ENCODE measurements around the gene EXOC6.

EXOC6 gene

GRCh38 chr10:92914478-92915325 lies 66.4 kb downstream of the EXOC6 start:
- Histone ChIP-seq H3K4me1 (ENCODE audit: control insufficient read depth, insufficient read depth, low read length, poor library complexity, severe bottlenecking) (no peaks in the 10 kb centered on the region), H3K36me3 (ENCODE audit: control insufficient read depth, insufficient read depth, low read length) (no peaks in the 10 kb centered on the region), H3K9me3 (ENCODE audit: control insufficient read depth, low read length) (no peaks in the 10 kb centered on the region), H3K27ac (ENCODE audit: low read depth, low read length, severe bottlenecking) (no peak overlapping the region), H3K4me3 (ENCODE audit: extremely low read depth, insufficient read depth, low read length, poor library complexity, severe bottlenecking) (no peak overlapping the region)
- 92% methylated on average over 2 of the region's 4 CpGs; no CpG with 5 or more reads in 1 of the 2 experiments for WGBS, 2 experiments (ENCODE audit: insufficient coverage in 2 of 2)

- no peaks in the 10 kb centered on the region for H3K36me3 ChIP-seq (ENCODE audit: control insufficient read depth, insufficient read depth, low read length)
- no peak overlapping the region for H3K27ac ChIP-seq (ENCODE audit: low read depth, low read length, severe bottlenecking)
- H3K9me3 ChIP-seq (ENCODE audit: control insufficient read depth, low read length), result no peaks in the 10 kb centered on the region
- no peak overlapping the region for H3K4me3 ChIP-seq (ENCODE audit: extremely low read depth, insufficient read depth, low read length, poor library complexity, severe bottlenecking)
- 77 to 90% methylated on average over 2 of the region's 3 CpGs for WGBS, 2 experiments (ENCODE audit: insufficient coverage in 2 of 2)
- H3K4me1 ChIP-seq (ENCODE audit: control insufficient read depth, insufficient read depth, low read length, poor library complexity, severe bottlenecking), result no peaks in the 10 kb centered on the region
Observed at GRCh38 chr10:92915892-92916291, 67.6 kb downstream of the EXOC6 start.

- no peak overlapping the region for H3K27ac ChIP-seq (ENCODE audit: low read depth, low read length, severe bottlenecking)
- H3K4me3 ChIP-seq (ENCODE audit: extremely low read depth, insufficient read depth, low read length, poor library complexity, severe bottlenecking), result no peak overlapping the region
- whole genome bisulfite sequencing, 2 experiments (ENCODE audit: insufficient coverage in 2 of 2), result 0 to 43% methylated on average over 1 of the region's 2 CpGs
- H3K4me1 ChIP-seq (ENCODE audit: control insufficient read depth, insufficient read depth, low read length, poor library complexity, severe bottlenecking), result no peaks in the 10 kb centered on the region
- no peaks in the 10 kb centered on the region for H3K36me3 ChIP-seq (ENCODE audit: control insufficient read depth, insufficient read depth, low read length)
- H3K9me3 ChIP-seq (ENCODE audit: control insufficient read depth, low read length), result no peaks in the 10 kb centered on the region
Observed at GRCh38 chr10:92916433-92916832, 68.1 kb downstream of the EXOC6 start.

- Histone ChIP-seq H3K4me3 (ENCODE audit: extremely low read depth, insufficient read depth, low read length, poor library complexity, severe bottlenecking) (no peak overlapping the region), H3K36me3 (ENCODE audit: control insufficient read depth, insufficient read depth, low read length) (no peaks in the 10 kb centered on the region), H3K9me3 (ENCODE audit: control insufficient read depth, low read length) (no peaks in the 10 kb centered on the region), H3K27ac (ENCODE audit: low read depth, low read length, severe bottlenecking) (no peak overlapping the region), H3K4me1 (ENCODE audit: control insufficient read depth, insufficient read depth, low read length, poor library complexity, severe bottlenecking) (no peaks in the 10 kb centered on the region)
- WGBS, 2 experiments (ENCODE audit: insufficient coverage in 2 of 2), result no CpG with 5 or more reads among the region's 3 CpGs
Observed at GRCh38 chr10:92918603-92919002, 70.3 kb downstream of the EXOC6 start.

- H3K27ac ChIP-seq (ENCODE audit: low read depth, low read length, severe bottlenecking), result no peak overlapping the region
- H3K36me3 ChIP-seq (ENCODE audit: control insufficient read depth, insufficient read depth, low read length), result no peaks in the 10 kb centered on the region
- H3K4me3 ChIP-seq (ENCODE audit: extremely low read depth, insufficient read depth, low read length, poor library complexity, severe bottlenecking), result no peak overlapping the region
- no peaks in the 10 kb centered on the region for H3K9me3 ChIP-seq (ENCODE audit: control insufficient read depth, low read length)
- no peaks in the 10 kb centered on the region for H3K4me1 ChIP-seq (ENCODE audit: control insufficient read depth, insufficient read depth, low read length, poor library complexity, severe bottlenecking)
Observed at GRCh38 chr10:92920866-92921265, 72.5 kb downstream of the EXOC6 start.

- no peak overlapping the region for H3K27ac ChIP-seq (ENCODE audit: low read depth, low read length, severe bottlenecking)
- no peaks in the 10 kb centered on the region for H3K4me1 ChIP-seq (ENCODE audit: control insufficient read depth, insufficient read depth, low read length, poor library complexity, severe bottlenecking)
- H3K4me3 ChIP-seq (ENCODE audit: extremely low read depth, insufficient read depth, low read length, poor library complexity, severe bottlenecking), result no peak overlapping the region
- H3K9me3 ChIP-seq (ENCODE audit: control insufficient read depth, low read length), result no peaks in the 10 kb centered on the region
- no peaks in the 10 kb centered on the region for H3K36me3 ChIP-seq (ENCODE audit: control insufficient read depth, insufficient read depth, low read length)
- WGBS, 2 experiments (ENCODE audit: insufficient coverage in 2 of 2), result 80% methylated on average over 1 of the region's 1 CpG; no CpG with 5 or more reads in 1 of the 2 experiments
Observed at GRCh38 chr10:92923416-92923815, 75.1 kb downstream of the EXOC6 start.

- 73 to 94% methylated on average over 2 of the region's 5 CpGs for WGBS, 2 experiments (ENCODE audit: insufficient coverage in 2 of 2)
- H3K4me1 ChIP-seq (ENCODE audit: control insufficient read depth, insufficient read depth, low read length, poor library complexity, severe bottlenecking), result no peaks in the 10 kb centered on the region
- H3K4me3 ChIP-seq (ENCODE audit: extremely low read depth, insufficient read depth, low read length, poor library complexity, severe bottlenecking), result no peak overlapping the region
- no peaks in the 10 kb centered on the region for H3K9me3 ChIP-seq (ENCODE audit: control insufficient read depth, low read length)
- no peaks in the 10 kb centered on the region for H3K36me3 ChIP-seq (ENCODE audit: control insufficient read depth, insufficient read depth, low read length)
- no peak overlapping the region for H3K27ac ChIP-seq (ENCODE audit: low read depth, low read length, severe bottlenecking)
Observed at GRCh38 chr10:92929896-92930295, 81.6 kb downstream of the EXOC6 start.

GRCh38 chr10:92931597-92931996 lies 83.3 kb downstream of the EXOC6 start:
- Histone ChIP-seq H3K27ac (ENCODE audit: low read depth, low read length, severe bottlenecking) (no peak overlapping the region), H3K36me3 (ENCODE audit: control insufficient read depth, insufficient read depth, low read length) (no peaks in the 10 kb centered on the region), H3K9me3 (ENCODE audit: control insufficient read depth, low read length) (no peaks in the 10 kb centered on the region), H3K4me3 (ENCODE audit: extremely low read depth, insufficient read depth, low read length, poor library complexity, severe bottlenecking) (no peak overlapping the region), H3K4me1 (ENCODE audit: control insufficient read depth, insufficient read depth, low read length, poor library complexity, severe bottlenecking) (no peaks in the 10 kb centered on the region)
- WGBS, 2 experiments (ENCODE audit: insufficient coverage in 2 of 2), result no CpG with 5 or more reads among the region's 1 CpG

- no peaks in the 10 kb centered on the region for H3K9me3 ChIP-seq (ENCODE audit: control insufficient read depth, low read length)
- no peak overlapping the region for H3K4me3 ChIP-seq (ENCODE audit: extremely low read depth, insufficient read depth, low read length, poor library complexity, severe bottlenecking)
- no peaks in the 10 kb centered on the region for H3K4me1 ChIP-seq (ENCODE audit: control insufficient read depth, insufficient read depth, low read length, poor library complexity, severe bottlenecking)
- no peaks in the 10 kb centered on the region for H3K36me3 ChIP-seq (ENCODE audit: control insufficient read depth, insufficient read depth, low read length)
- H3K27ac ChIP-seq (ENCODE audit: low read depth, low read length, severe bottlenecking), result no peak overlapping the region
Observed at GRCh38 chr10:92937876-92938275, 89.6 kb downstream of the EXOC6 start.

- H3K4me1 ChIP-seq (ENCODE audit: control insufficient read depth, insufficient read depth, low read length, poor library complexity, severe bottlenecking), result no peaks in the 10 kb centered on the region
- H3K9me3 ChIP-seq (ENCODE audit: control insufficient read depth, low read length), result no peaks in the 10 kb centered on the region
- no peak overlapping the region for H3K4me3 ChIP-seq (ENCODE audit: extremely low read depth, insufficient read depth, low read length, poor library complexity, severe bottlenecking)
- WGBS, 2 experiments (ENCODE audit: insufficient coverage in 2 of 2), result 89 to 90% methylated on average over 1 of the region's 1 CpG
- H3K27ac ChIP-seq (ENCODE audit: low read depth, low read length, severe bottlenecking), result no peak overlapping the region
- H3K36me3 ChIP-seq (ENCODE audit: control insufficient read depth, insufficient read depth, low read length), result no peaks in the 10 kb centered on the region
Observed at GRCh38 chr10:92938841-92939240, 90.5 kb downstream of the EXOC6 start.

GRCh38 chr10:92942226-92942625 lies 93.9 kb downstream of the EXOC6 start:
- no peak overlapping the region for H3K4me3 ChIP-seq (ENCODE audit: extremely low read depth, insufficient read depth, low read length, poor library complexity, severe bottlenecking)
- H3K36me3 ChIP-seq (ENCODE audit: control insufficient read depth, insufficient read depth, low read length), result no peaks in the 10 kb centered on the region
- H3K27ac ChIP-seq (ENCODE audit: low read depth, low read length, severe bottlenecking), result no peak overlapping the region
- no peaks in the 10 kb centered on the region for H3K9me3 ChIP-seq (ENCODE audit: control insufficient read depth, low read length)
- H3K4me1 ChIP-seq (ENCODE audit: control insufficient read depth, insufficient read depth, low read length, poor library complexity, severe bottlenecking), result no peaks in the 10 kb centered on the region

Data from mesodermal cell (in vitro differentiated cells).